Left colon (tissue), 2 donors: ENCODE measurements around the gene CEP170B. TPM values are rescaled to one million over a fixed set of nuclear protein-coding genes. Genes with fewer than 3 reads are reported as not detected.
A peak's percentile ranks its signal among the peaks of the same experiment; 100 is the strongest.

Experiments used
- ATAC-seq: fragments of 200-7000 bp; cut with Tn5 transposase; one replicate; pipeline ENCODE4 v1.9.1; 2020; ENCODE audit warnings: mild to moderate bottlenecking, moderate library complexity
- DNase-seq, 2 donors: peaks; one replicate each; pipeline ENCODE4 v3.0.0-alpha.2; 2020
- intact Hi-C, 2 donors: fragments of 100-400 bp; cut with DNase I in 1 of 2; cut with micrococcal nuclease in 1 of 2; formaldehyde crosslinking; loops; one replicate each; pipeline versions ENCODE4 v1.11.2 to v1.14.0; 2022; cut with DNase I, micrococcal nuclease
- total RNA-seq, 2 donors: library from RNA; stranded (reverse); fragmentation: NEBNext Ultra II Directional; extraction: Animal tissue kit (Norgen Biotek cat#: 25700); gene quantifications; one replicate each; pipeline ENCODE4 v1.2.1, GENCODE V29; 2021
- donor health status: DM: no; HTN: no; CAD: no.
- donor health status: DM: yes; HTN: yes; CAD: no.

Gene CEP170B
- total RNA-seq, 2 donors from 2014 or later, result 76.4 to 89.3 TPM

DNA sequence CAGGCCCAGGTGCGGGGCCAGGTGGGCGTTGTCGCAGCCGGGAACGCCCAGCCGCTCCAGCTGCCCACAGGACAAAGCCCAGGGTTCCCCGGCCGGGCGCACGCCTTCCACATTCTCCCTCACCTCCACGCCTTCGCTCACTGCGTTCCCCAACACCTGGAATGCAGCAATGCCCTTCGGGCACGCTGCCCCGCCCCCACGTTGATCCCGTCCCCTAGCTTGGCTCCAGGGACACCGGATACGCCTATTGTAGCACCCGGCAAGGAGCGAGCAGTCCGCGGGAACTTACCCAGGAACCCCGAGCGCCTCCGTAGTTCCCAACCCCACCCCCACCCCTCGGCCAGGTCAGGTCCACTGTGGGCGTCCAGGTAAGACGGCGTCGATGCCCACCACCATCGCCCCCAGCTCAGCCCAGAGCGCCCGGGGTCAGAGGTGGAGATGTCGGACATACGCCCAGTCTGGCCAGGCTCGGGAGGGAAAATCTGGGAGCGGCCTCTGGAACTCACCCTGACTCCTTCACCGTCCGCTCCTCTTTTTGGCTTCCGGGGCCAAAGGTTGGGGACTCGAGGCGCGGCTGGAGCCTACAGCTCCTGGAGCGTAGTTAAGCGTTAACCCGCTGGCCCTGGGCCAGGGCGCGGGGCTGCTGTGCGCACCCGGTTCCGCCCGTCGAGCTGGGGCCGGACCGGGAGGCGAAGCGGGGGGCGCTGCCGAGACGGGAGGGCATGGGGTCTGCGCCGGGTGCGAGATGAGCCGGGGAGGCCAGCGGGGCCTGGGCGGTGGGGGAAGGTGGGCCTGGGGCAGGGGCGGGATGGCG, 594 bp upstream of the CEP170B start:
- intact Hi-C loops, result no loop called here
- peak; percentile 93 to 95 for DNase-seq
- ATAC-seq, result peak; percentile 77

- DNase-seq, result peak; percentile 79 to 81
- intact Hi-C loops, result no loop called here
- ATAC-seq, result peak; percentile 61
Observed at GRCh38 chr14:104865631-104866441, 768 bp downstream of the CEP170B start.

- intact Hi-C loops, result no loop called here
- DNase-seq, result peak in 1 of 2 donors; percentile 27
- ATAC-seq, result no peak
Observed at GRCh38 chr14:104866451-104867370, 1.6 kb downstream of the CEP170B start.

GRCh38 chr14:104867371-104868059, 2.4 kb downstream of the CEP170B start:
- intact Hi-C loops, result no loop called here
- ATAC-seq, result no peak
- peak in 1 of 2 donors; percentile 25 for DNase-seq

- no peak for DNase-seq
- ATAC-seq, result no peak
- intact Hi-C loops, result no loop called here
Observed at GRCh38 chr14:104868060-104868740, 3.1 kb downstream of the CEP170B start.

DNA sequence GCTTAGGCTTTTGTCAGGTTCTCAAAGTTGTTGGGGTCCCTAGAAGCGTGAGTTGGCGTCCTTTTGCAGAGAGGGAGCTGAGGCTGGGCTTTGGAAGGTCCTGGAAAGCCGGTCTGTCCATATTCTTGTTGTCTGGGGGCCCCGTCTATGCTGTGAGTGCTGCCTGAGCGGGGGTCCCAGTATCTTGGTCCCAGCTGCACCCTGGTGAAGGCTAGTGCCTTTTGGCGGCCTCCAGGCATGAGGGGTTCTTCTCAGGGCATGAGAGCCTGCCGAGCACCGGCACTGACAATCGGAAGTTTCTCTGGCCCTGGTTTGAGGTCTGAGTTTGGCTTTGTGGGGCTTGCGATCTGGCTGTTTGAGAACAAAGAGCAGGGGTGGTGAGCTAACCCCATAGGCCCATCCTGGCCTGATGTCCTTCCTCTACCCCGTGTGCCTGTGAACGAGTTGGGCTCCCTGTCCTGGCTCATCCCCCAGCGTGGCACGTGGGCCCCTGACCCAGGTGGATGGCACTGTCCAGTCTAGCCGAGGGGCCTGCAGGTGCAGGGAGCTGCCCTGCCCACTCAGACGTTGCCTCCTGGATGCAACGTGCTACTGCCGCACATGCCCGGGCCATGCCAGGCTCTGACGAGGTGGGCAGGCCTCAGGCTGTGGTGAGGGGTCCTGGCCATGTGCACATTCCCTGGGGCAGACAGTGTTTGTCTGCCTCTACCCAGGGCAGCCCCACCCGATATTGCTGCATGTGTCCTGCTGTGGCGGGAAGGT, 3.9 kb downstream of the CEP170B start:
- ATAC-seq (no peak), DNase-seq (peak in 1 of 2 donors; percentile 21)
- intact Hi-C loops, result no loop called here

- DNase-seq (no peak), ATAC-seq (no peak)
- intact Hi-C loops, result no loop called here
Observed at GRCh38 chr14:104869669-104870367, 4.8 kb downstream of the CEP170B start.

GRCh38 chr14:104870368-104871144, 5.5 kb downstream of the CEP170B start:
- intact Hi-C loops, result no loop called here
- peak; percentile 25 to 49 for DNase-seq
- ATAC-seq, result no peak

DNA sequence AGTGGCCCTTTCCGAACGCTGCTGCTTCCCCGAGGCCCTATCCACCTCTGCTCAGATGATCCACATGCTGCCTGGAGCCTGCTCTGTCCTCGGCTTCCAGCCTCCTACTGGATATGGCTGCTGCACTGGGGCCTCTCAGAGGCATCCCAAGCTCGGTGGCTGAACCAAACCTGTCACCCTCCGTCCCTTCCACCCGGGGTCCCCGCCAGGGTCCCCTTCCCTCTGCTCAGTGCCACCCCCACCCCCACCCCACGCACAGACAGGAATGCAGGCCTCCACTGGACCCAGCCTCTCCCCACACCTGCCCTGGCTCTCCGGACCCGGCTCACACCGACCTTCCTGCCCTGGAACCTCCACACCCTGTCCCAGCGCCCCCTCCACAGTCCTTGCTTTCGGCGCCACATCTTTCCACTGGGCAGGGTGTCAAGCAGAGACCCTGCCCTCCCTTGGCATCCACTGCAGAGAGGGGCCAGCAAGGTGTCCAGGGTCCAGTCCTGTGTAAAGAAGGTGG, 6.1 kb downstream of the CEP170B start:
- DNase-seq (peak in 1 of 2 donors; percentile 21), ATAC-seq (no peak)
- intact Hi-C loops, result no loop called here

DNA sequence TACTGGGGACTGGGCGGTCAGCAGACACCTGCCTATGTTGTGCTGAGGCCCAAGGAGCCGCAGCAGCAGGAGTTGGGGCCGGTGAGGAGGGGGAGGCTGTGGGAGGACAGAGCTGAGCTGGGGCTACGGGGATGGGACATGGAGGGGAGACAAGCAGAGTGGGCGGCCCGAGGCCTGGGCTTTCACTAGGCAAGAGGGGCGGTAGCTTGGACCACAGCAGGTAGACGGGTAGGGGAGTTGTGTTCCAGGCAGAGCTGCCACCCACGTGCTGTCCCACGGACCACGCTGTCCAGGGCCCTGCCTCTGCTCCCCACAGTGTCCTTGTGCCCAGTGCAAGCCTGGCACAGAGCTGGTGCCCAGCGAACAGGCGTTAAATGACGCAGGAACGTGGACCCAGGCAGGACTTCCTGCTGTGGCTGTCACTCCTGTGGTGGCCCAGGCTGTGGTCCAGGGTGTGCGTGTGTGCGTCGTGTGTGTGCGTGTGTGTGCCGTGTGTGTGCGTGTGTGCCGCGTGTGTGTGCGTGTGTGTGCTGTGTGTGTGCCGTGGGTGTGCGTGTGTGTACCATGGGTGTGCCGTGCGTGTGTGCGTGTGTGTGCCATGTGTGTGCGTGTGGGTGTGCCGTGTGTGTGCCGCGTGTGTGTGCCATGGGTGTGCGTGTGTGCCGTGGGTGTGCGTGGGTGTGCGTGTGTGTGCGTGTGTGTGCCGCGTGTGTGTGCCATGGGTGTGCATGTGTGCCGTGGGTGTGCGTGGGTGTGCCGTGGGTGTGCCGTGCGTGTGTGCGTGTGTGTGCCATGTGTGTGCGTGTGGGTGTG, 6.8 kb downstream of the CEP170B start:
- ATAC-seq (no peak), DNase-seq (no peak)
- intact Hi-C loops, result no loop called here

DNA sequence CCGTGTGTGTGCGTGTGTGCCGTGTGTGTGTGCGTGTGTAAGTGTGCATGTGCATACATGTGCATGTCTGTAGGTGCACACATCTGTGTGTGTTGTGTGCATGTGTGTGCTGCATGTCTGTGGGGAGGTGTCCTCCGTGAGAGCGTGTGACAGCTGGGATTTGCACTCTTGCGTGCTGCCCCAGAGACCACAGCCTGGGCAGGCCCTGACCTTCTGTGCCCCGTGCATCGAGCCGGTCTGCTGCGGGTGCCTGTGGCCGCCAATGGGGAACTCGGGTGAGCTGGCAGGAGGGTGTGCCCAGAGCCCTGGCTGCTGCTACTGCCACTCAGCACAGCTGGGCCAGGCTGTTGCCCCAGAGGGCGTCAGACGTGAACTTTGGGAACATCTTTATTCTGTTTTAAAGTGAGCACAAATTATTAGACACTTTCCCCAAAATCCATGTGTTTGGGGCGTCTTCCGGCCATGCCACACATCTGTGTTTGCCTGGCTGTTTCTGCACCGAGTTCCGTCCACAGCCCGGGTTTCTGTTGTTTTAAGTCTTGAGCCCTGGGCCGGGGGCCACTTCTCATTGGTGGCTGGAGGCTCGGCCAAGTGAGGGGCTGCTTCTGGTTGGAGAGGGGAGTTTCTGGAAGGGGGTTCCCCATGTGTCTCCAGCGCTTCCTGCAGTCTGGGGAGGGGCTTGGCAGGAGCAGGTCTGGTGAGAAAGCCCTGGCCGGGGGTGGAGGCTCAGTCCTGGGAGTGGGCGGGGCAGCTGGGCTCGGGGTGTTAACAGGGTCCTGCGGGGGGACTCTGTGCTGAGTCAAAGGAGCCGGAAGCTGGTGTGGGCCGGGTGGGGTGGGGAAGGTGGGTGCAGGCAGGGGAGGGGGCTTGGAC, 7.6 kb downstream of the CEP170B start:
- peak; percentile 17 for ATAC-seq
- peak in 1 of 2 donors; percentile 23 for DNase-seq
- intact Hi-C loops, result no loop called here

DNA sequence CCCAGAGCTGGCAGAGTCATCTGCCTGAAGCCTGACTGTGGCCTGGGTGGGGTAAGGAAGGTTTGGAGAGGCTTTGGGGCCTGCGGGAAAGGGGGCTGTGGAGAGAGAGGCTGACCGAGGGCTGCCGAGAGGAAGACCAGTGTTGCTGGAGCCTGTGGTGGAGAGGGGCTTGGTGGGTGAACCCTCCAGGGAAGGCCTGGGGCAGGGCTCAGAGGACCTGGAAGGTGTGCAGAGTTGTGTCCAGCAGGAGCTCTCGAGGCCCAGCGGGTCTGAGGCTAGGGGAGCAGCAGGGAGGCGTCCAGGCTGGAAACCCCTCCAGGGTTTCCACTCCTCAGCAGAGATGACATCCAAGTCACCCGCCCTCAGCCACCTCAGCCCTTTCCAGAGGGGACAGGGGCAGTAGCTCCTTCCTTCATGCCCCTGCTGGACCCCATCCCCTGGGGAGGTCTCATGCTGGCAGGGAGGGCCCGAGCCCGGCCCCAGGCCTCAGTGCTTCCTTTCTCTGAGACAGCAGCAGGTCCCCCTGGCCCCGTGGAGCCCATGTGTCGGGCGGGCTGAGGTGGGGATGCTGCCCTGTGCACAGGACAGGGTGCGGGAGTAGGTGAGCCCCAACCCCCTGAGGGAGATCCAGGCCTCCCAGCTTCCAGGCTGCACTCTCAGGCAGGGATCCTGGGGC, 8.4 kb downstream of the CEP170B start:
- intact Hi-C loops, result no loop called here
- no peak for ATAC-seq
- DNase-seq, result no peak

DNA sequence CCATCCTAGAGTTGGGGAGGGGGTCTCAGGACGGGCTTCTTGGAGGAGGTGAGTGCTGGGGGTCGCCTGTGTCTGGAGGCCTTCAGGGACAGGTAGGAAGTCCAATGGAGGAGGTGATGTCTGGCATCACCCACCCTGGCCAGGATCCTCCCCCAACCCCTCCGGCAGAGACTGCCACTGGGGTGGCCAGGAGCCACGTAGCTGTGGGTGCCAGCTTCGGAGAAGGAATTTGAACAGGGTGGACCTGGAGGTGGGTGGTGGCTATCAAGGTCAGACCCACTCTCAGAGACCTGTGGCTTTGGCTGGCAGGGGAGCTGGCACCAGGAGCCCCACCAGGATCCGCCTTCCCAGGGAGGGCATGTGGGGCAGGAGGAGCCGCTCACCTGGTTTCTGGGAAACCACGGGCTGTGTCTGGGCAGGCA, 9.1 kb downstream of the CEP170B start:
- no peak for ATAC-seq
- intact Hi-C loops, result no loop called here

More for the DNA sequence above, 9.1 kb downstream of the CEP170B start:
- DNase-seq, result peak in 1 of 2 donors; percentile 19
